ENCODE results near the gene PTMA.

- TF ChIP-seq CTCF (conservative IDR thresholded peaks at IDR 0.05; ENCODE audit: low read length) (no peak), EZH2phosphoT487 (IDR thresholded peaks at IDR 0.05; ENCODE audit: borderline replicate concordance, low read depth, low read length) (no peak)
Measured at GRCh38 chr2:231743376-231744116, 35.2 kb downstream of the PTMA start.
